Measurements from ENCODE around the gene ZNF695.
A peak's percentile ranks its signal among the peaks of the same experiment; 100 is the strongest.
"Not testable (repeated sequence)": the region's sequence is repeated elsewhere in the genome, so short reads cannot be mapped to it uniquely, and the experiment has no call there.

ZNF695 gene

DNA sequence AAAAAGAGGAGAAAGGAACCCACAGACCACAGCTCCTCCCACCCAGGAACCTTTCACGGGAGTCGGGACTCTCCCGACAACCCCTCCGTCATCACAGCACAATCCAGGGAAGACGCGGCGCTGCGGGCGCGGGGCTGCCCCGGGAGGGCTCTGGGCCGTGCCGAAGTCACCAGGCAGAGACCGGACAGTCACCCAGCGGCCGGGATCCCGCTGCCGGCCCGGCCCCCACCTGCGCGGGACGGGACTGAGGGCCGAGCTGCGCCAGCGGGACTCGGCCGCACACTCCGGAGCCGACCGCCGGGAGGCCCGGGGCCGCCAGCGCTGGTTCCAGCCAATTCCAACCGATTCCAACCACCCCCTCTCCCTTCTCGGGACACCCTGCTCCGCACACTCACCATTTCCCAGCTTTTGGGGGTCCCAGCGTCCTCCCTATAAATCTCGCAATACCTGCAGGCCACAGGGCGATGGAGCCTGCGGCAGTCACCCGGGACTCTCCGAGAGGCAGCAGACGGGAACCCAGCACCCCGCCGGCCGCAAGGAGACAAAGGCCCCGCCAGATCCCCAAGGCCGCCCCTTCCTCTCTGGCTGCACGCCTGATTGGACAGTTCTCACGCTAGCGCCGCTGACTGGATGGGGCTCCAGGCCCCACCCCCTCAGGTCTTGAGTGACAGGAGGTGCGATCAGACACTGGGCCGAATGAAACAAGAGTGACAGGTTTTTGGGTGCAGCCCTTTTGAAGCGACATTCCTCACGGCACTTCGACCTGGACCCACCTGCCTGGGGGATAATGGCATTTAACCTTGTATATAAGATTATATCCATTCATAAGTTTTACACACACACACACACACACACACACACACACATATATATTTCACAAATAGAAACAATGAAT lies at the start of gene ZNF695:
ZNF695 (minus strand) TSS at position 547 of the 895 bp plus-strand sequence; CDS start at position 398, 149 bp downstream.
- peak; percentile 18 to 43 for DNase-seq (ENCODE audit: low read depth in 2 of 2)

DNA sequence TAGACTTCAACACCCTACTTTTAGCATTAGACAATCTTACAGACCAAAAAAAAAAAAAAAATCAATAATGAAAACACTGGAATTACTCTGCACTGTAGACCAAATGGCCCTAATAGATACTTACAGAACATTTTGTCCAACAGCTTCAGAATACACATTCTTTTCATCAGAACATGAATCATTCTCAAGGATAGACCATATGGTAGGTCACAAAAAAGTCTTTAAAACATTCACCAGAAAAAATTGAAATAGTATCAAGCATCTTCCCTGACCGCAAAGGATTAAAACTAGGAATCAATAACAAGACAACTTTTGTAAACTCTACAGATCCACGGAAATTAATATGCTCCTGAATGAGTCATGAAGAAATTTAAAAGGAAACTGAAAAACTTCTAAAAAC lies 48.2 kb upstream of the ZNF695 start:
- DNase-seq (ENCODE audit: low read depth in 2 of 2): no peak

DNA sequence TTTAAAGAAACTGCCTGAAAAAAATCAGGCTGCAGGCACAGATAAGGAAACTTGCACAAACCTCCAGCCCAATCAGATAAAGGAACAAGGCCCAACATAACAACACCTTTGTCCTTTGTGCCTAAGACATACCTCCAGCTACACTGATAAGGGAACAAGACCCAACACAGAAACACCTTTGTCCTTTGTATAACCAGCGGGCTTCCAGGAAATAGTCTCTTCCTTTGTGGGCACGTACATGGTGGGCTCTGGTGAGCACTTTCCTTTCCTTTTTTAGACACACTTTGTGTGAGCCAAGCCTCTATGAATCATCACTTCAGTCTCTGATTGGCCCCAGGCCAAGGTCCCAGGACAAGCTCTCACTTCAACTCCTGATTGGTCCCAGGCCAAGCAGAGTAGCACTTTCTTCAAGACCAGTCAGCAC lies 47.1 kb upstream of the ZNF695 start:
- DNase-seq (ENCODE audit: low read depth in 2 of 2): no peak

DNA sequence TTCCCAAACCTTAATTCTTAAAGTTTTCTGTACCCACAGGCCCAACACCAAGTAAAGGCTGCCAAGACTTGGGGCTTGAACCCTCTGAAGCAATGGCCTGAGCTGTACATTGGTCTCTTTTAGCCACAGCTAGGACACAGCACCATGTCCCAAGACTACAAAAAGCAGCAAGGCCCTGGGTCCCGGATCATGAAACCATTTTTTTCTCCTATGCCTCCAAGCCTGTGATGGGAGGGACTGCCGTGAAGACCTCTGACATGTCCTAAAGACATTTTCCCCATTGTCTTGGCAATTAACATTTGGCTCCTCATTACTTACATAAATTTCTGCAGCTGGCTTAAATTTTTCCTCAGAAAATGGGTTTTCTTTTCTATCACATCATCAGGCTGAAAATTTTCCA lies 39.8 kb upstream of the ZNF695 start:
- no peak for DNase-seq (ENCODE audit: low read depth in 2 of 2)

DNA sequence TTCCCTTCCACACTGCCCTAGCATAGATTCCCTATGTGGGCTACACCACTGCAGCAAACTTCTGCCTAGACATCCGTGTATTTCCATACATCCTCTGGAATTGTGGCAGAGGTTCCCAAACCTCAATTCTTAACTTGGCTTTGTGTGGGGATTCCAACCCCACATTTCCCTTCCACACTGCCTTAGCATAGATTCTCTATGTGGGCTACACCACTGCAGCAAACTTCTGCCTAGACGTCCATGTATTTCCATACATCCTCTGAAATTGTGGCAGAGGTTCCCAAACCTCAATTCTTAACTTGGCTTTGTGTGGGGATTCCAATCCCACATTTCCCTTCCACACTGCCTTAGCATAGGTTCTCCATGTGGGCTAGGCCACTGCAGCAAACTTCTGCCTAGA lies 39.4 kb upstream of the ZNF695 start:
- no peak for DNase-seq (ENCODE audit: low read depth in 2 of 2)

DNA sequence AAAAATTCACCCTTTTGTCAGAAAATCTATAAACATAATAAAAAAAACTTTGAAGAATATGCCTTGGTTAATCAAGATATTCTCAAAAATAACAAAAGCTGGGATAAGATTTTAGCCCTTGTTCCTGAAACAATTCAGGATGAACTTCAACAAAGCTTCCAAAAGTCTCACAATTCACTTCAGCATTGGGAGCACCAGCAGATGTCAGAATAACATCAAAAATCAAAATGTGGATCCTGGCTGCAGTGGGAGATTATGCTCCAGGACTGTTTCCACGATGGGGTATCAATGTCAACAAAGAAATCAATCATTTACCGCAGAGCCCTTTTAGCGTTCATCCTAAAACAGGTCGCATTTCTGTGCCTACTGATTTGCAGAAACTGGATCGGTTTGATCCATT lies 35.5 kb upstream of the ZNF695 start:
- DNase-seq (ENCODE audit: low read depth in 2 of 2): no peak

DNA sequence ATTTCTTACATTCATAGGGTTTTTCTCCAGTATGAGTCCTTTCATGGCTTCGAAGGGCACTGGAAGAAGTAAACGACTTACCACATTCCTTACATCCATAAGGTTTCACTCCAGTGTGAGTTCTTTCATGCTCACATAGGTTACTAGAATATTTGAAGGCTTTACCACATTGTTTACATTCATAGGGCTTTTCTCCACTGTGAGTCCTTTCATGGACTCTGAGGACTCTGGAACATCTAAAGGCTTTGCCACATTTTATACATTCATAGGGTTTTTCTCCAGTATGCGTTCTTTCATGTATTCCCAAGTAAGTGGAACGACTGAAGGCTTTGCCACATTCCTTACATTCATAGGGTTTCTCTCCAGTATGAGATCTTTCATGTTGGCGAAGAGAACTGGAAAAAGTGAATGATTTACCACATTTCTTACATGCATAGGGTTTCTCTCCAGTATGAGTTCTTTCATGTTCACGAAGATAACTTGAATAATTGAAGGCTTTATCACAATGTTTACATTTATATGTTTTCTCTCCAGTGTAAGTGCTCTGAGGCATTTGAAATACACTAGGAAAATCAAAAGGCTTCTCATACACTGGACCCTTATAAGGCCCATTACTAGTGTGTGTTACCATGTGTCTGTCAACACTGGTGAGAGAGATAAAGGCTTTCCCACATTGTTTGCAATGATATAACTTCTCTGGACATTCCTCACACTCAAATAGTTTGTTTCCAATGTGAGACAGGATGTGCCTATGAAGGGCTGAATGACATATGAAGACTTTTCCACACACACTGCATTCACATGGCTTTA lies 29.9 kb upstream of the ZNF695 start:
- no peak for DNase-seq (ENCODE audit: low read depth in 2 of 2)

DNA sequence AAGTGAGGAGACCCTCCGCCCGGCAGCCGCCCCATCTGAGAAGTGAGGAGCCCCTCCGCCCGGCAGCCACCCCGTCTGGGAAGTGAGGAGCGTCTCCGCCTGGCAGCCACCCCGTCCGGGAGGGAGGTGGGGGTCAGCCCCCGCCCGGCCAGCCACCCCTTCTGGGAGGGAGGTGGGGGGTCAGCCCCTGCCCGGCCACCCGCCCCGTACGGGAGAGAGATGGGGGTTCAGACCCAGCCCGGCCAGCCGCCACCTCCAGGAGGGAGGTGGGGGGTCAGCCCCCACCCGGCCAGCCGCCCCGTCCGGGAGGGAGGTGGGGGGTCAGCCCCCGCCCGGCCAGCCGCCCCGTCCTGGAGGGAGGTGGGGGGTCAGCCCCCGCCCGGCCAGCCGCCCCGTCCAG lies 24.4 kb upstream of the ZNF695 start:
- not testable (repeated sequence) for DNase-seq (ENCODE audit: low read depth in 2 of 2)

DNA sequence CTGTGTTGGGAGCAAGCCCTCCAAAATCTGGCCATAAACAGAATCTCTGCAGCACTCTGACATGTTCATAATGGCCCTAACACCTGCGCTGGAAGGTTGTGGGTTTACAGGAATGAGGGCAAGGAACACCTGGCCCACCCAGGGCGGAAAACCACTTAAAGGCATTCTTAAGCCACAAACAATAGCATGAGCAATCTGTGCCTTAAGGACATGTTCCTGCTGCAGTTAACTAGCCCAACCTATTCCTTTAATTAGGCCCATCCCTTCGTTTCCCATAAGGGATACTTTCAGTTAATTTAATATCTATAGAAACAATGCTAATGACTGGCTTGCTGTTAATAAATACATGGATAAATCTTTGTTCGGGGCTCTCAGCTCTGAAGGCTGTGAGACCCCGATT lies 16.8 kb upstream of the ZNF695 start:
- not testable (repeated sequence) for DNase-seq (ENCODE audit: low read depth in 2 of 2)

DNA sequence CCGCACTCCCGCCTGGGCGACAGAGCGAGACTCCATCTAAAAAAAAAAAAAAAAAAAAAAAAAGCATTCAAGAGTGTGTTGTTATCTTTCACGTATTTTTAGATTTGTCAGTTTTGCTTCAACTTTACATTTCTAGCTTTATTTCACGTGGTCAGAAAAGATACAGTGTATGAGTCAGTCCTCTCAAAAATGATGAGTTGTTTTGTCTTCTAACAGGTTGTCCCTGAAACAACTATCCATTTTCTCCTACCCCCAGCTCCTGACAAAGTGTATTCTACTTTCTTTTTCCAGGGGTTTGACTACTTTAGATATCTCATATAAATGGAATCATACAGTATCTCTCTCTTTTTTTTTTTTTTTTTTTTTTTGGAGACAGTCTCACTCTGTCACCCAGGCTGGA lies 5.5 kb upstream of the ZNF695 start:
- no peak for DNase-seq (ENCODE audit: low read depth in 2 of 2)

DNA sequence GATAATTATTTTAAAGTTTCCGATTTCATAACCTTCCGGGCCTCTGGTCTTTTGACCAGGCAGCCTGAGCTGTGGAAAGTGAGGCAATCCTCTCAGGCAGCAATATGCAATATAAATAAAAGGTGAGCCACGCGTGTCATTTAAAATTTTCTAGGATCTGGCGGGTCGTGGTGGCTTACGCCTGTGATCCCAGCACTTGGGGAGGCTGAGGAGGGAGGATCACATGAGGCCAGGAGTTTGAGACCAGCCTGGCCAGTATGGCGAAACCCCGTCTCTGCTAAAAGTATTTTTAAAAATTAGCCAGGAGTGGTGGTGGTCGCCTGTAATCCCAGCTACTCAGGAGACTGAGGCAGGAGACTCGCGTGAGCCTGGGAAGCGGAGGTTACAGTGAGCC lies 546 bp upstream of the ZNF695 start:
- DNase-seq (ENCODE audit: low read depth in 2 of 2): no peak

DNA sequence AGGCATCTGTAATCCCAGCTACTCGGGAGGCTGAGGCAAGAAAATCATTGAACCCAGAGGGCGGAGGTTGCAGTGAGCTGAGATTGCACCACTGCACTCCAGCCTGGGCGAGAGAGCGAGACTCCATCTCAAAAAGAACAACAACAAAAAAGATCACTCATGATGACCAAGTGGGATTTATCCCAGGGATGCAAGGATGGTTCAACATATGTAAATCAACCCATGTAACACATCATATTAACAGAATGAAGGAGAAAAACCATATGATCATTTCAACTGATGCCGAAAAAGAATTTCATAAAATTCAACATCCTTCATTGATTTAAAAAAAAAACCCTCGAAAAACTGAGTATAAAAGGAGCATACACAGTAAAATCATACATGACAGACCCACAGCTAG lies 3.8 kb downstream of the ZNF695 start:
- DNase-seq (ENCODE audit: low read depth in 2 of 2): not testable (repeated sequence)

DNA sequence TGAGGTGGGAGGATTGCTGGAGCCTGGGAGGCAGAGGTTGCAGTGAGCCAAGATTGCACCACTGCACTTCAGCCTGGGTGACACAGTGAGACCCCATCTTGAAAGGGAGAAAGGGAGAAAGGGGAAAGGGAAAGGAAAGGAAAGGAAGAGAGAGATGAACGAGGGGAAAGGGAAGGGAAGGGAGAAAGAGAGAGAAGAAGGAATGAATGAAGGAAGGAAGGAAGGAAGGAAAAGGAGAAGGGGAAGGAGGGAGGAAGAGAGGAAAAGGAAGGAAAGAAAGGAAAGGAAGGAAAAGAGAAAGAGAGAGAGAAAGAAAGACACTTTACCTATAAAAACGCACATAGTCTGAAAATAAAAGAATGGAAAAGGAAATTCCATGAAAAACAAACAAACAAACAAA lies 18.0 kb downstream of the ZNF695 start:
- no peak for DNase-seq (ENCODE audit: low read depth in 2 of 2)

DNA sequence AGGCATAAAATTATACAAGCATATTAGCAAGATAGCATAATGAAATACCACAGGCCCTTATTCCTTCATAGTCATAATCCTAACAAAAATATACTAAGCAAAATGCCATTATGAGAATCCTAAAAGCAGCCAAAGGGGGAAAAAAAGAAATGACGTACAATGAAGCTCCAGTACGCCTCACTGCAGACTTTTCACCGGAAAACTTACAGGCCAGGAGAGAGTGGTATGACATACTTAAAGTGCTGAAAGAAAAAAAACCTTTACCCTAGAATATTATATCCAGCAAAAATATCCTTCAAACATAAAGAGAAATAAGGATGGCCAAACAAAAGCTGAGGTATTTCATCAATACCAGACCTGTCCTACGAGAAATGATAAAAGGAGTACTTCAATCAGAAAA lies 19.5 kb downstream of the ZNF695 start:
- no peak for DNase-seq (ENCODE audit: low read depth in 2 of 2)

DNA sequence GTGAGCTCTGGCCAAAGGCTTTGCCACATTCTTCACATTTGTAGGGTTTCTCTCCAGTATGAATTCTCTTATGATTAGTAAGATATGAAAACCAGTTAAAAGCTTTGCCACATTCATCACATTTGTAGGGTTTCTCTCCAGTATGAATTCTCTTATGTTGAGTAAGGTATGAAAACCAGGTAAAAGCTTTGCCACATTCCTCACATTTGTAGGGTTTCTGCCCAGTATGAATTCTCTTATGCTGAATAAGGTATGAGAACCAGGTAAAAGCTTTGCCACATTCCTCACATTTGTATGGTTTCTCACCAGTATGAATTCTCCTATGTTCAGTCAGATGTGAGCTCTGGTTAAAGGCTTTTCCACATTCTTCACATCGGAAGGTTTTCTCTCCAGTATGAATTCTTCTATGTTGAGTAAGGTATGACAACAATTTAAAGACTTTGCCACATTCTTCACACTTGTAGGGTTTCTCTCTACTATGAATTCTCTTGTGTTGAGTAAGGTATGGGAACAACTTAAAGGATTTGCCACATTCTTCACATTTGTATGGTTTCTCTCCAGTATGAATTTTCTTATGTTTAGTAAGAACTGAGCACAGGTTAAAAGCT lies 20.7 kb downstream of the ZNF695 start:
- no peak for DNase-seq (ENCODE audit: low read depth in 2 of 2)

DNA sequence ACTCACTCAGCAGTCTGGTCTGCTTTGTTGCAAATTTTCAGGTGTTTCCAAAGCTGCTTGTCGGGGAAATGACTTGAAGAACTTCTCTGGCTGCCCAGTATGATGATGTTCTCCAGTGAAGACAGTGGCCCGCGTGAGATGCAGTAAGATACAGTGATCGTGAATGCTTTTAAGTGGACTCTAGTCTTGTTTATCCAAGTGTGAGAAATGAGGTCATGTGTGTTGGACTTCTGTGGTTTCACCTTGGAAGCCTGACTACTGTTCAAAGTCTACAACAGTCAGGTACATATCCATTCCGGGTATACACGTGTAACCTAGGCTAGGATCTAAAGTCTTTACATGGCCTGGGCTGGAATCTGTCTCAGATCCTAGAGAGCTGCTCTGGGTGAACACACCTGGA lies 29.1 kb downstream of the ZNF695 start:
- DNase-seq (ENCODE audit: low read depth in 2 of 2): no peak

DNA sequence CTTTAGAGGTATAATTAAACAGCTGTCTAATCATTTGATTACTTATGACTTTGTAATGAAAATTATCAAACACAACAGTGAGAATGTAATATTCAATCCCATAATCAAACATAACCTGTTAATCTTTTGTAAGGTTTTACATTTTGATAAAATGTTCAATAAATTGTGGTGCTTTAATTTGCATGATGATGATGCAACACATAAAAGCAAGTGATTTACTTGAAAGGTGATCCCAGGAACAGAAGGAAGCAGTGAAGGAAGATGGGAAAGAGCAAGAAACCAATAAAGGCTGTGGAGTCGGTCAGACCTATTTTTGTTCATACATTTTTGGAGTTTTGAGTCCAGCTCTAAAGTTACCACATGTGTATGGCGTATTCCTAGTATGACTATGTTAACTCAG lies 29.6 kb downstream of the ZNF695 start:
- DNase-seq (ENCODE audit: low read depth in 2 of 2): no peak

DNA sequence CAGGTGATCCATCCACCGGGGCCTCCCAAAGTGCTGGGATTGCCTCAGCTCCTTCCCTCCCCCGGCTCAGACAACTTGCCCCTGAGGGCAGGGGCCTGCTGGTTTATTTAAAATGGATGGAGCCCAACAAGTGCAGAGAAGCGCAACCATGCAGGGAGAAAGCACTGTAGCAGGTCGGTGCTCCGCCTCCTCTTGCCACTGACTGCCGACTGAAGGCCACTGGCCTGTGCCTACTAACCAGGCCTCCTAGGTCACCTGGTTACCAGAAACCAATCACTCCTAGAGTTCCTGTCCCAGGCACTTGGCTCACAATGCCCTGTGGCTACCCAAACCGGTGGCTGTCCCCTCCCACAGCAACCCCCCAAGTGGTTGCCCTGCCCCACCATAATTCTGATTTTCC lies 35.9 kb downstream of the ZNF695 start:
- no peak for DNase-seq (ENCODE audit: low read depth in 2 of 2)

DNA sequence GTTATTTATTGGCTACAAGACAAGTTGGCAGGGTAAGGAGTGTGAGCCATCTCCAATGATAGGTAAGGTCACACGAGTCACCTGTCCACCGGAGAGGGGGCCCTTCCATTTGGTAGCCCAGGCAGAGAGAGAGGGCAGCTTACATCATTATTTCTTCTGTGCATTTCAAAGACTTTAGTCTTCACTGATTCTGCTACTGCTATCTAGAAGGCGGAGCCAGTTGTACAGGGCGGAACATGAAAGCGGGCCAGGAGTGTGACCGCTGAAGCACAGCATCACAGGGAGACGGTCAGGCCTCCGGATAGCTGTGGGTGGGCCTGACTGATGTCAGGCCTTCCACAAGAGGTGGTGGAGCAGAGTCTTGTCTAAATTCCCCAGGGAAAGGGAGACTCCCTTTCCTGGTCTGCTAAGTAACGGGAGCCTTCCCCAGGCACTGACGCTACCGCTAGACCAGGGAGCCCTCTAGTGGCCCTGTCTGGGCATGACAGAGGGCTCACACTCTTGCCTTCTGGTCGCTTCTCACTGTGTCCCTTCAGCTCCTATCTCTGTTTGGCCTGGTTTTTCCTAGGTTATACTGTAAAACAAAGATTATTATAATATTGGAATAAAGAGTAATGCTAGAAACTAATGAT lies 36.7 kb downstream of the ZNF695 start:
- peak; percentile 13 to 29 for DNase-seq (ENCODE audit: low read depth in 2 of 2)

DNA sequence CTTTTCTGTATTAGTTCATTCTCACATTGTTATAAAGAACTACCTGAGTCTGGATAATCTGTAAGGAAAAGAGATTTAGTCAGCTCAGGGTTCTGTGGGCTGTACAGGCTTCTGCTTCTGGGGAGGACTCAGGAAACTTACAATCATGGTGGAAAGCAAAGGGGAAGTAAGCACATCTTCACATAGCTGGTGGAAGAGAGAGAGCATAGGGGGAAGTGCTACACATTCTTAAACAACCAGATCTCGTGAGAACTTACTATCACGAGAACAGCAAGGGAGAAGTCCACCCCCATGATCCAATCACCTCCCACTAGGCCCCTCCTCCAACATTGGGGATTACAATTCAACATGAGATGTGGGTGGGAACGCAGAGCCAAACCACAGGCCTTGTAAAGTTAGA lies 38.2 kb downstream of the ZNF695 start:
- DNase-seq (ENCODE audit: low read depth in 2 of 2): no peak

DNA sequence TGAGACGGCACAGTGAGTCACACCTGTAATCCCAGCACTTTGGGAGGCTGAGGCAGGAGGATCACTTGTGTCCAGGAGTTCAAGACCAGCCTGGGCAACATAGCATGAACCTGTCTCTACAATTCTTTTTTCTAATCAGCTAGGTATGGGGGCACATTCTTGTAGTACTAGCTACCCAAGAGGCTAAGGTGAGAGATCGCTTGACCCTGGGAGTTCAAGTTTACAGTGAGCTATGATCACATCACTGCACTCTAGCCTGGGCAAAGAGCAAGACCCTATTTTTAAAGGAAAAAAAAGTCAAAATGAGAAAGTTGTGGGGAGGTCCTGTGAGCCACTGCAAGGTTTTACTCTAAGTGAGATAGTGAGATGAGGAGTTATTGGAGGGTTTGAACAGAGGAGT lies 41.4 kb downstream of the ZNF695 start:
- no peak for DNase-seq (ENCODE audit: low read depth in 2 of 2)
